Measurements from ENCODE around the gene MRPS14. TPM values are rescaled to one million over a fixed set of nuclear protein-coding genes. Genes with fewer than 3 reads are reported as not detected.
"Not testable (repeated sequence)": the region's sequence is repeated elsewhere in the genome, so short reads cannot be mapped to it uniquely, and the experiment has no call there.

MRPS14 gene
- total and polyA plus RNA-seq, 2 experiments from 2014 or later = 26.5 to 65.8 TPM

DNA sequence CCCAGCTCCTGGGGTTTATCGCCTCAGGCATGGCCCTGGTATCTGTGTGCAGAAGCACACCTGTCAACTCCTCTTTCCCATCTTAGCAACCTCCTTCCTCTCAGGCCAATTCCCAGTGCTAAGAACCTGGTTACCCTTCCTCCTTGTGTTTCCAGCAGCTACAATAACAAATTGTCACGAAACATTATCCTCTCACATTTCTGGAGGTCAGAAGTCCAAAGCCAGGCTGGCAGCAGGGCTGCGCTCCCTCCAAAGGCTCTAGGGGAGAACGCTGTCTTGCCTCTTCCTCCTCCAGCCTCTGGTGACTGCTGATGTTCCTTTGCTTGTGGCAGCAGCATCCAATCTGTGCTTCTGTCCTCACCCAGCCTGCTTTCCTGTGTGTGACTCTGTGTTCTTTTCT lies 10.7 kb upstream of the MRPS14 start:
- no peak overlapping the region for H3K4me2 ChIP-seq
- no peaks in the 10 kb centered on the region for H3K9me3 ChIP-seq (ENCODE audit: low read depth)
- H2AFZ ChIP-seq = no peak overlapping the region
- H4K20me1 ChIP-seq (ENCODE audit: insufficient read depth, poor library complexity, severe bottlenecking) = no peaks in the 10 kb centered on the region
- no peak overlapping the region for H3K4me3 ChIP-seq
- no peaks in the 10 kb centered on the region for H3K79me2 ChIP-seq
- H3K9me2 ChIP-seq (replicated peaks; ENCODE audit: insufficient read depth) = no peaks in the 10 kb centered on the region
- H3K4me1 ChIP-seq (ENCODE audit: insufficient read depth) = peaks cover 3% of the 10 kb centered on the region
- no peak overlapping the region for H3K27ac ChIP-seq
- H3K27me3 ChIP-seq = no peaks in the 10 kb centered on the region
- TF ChIP-seq EZH2phosphoT487 (IDR thresholded peaks at IDR 0.05; ENCODE audit: low read depth, severe bottlenecking, unreplicated experiment) = no peak
- TF ChIP-seq EZH2 (IDR thresholded peaks at IDR 0.05; ENCODE audit: borderline replicate concordance) = no peak
- DNase-seq (ENCODE audit: low spot score) = no peak
- H3K36me3 ChIP-seq (replicated peaks; ENCODE audit: insufficient read depth, low read depth) = no peaks in the 10 kb centered on the region
- 84% methylated on average over 4 of the region's 4 CpGs for WGBS (ENCODE audit: low lambda C conversion rate, missing lambda C conversion rate)

DNA sequence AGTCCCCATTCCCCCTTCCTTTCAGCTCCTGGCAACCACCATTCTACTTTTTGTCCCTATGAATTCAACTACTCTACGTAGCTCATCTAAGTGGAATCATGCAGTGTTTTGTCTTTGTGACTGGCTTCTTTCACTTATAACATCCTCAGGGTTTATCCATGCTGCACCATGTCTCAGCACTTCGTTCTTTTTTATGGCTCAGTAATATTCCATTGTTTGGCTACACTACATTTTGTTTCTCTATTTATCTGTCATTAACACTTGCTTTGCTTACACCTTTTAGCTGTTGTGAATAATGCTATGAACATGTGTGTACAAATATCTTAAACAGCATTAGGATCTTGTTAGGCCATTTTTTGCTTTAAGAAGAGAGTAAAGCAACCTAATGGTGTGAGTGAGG lies 1.5 kb upstream of the MRPS14 start:
- Histone ChIP-seq H3K27me3 (no peaks in the 10 kb centered on the region), H3K4me2 (no peak overlapping the region), H2AFZ (no peak overlapping the region), H3K79me2 (peaks cover 29% of the 10 kb centered on the region), H3K4me3 (no peak overlapping the region), H3K36me3 (replicated peaks; ENCODE audit: insufficient read depth, low read depth) (no peaks in the 10 kb centered on the region), H3K4me1 (ENCODE audit: insufficient read depth) (no peaks in the 10 kb centered on the region), H3K9me3 (ENCODE audit: low read depth) (no peaks in the 10 kb centered on the region), H3K9me2 (replicated peaks; ENCODE audit: insufficient read depth) (no peaks in the 10 kb centered on the region), H3K27ac (no peak overlapping the region), H4K20me1 (ENCODE audit: insufficient read depth, poor library complexity, severe bottlenecking) (no peaks in the 10 kb centered on the region)
- WGBS (ENCODE audit: low lambda C conversion rate, missing lambda C conversion rate) = 95% methylated on average over 2 of the region's 2 CpGs
- DNase-seq (ENCODE audit: low spot score) = no peak
- no peak for TF ChIP-seq EZH2 (IDR thresholded peaks at IDR 0.05; ENCODE audit: borderline replicate concordance)
- TF ChIP-seq, protein P1, sequence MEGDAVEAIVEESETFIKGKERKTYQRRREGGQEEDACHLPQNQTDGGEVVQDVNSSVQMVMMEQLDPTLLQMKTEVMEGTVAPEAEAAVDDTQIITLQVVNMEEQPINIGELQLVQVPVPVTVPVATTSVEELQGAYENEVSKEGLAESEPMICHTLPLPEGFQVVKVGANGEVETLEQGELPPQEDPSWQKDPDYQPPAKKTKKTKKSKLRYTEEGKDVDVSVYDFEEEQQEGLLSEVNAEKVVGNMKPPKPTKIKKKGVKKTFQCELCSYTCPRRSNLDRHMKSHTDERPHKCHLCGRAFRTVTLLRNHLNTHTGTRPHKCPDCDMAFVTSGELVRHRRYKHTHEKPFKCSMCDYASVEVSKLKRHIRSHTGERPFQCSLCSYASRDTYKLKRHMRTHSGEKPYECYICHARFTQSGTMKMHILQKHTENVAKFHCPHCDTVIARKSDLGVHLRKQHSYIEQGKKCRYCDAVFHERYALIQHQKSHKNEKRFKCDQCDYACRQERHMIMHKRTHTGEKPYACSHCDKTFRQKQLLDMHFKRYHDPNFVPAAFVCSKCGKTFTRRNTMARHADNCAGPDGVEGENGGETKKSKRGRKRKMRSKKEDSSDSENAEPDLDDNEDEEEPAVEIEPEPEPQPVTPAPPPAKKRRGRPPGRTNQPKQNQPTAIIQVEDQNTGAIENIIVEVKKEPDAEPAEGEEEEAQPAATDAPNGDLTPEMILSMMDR (IDR thresholded peaks at IDR 0.05; ENCODE audit: poor library complexity) = no peak
- TF ChIP-seq EZH2phosphoT487 (IDR thresholded peaks at IDR 0.05; ENCODE audit: low read depth, severe bottlenecking, unreplicated experiment) = no peak

DNA sequence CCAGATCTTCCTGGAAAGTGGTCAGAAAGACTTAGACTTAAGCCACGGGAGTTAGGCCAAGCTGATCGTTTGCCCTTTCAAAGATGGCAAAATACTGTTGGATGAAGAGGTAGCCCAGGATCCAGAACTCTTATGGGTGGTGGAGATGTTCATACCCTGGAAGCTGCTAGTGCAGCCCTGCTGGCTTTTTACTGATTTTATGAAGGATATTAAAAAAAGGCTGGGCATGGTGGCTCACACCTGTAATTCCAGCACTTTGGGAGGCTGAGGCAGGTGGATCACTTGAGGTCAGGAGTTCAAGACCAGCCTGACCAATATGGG lies 657 bp upstream of the MRPS14 start:
- peaks cover 32% of the 10 kb centered on the region for H3K79me2 ChIP-seq
- H3K4me3 ChIP-seq = peak overlapping the region; percentile 38
- H4K20me1 ChIP-seq (ENCODE audit: insufficient read depth, poor library complexity, severe bottlenecking); H3K9me2 ChIP-seq (replicated peaks; ENCODE audit: insufficient read depth); H3K4me1 ChIP-seq (ENCODE audit: insufficient read depth); H3K36me3 ChIP-seq (replicated peaks; ENCODE audit: insufficient read depth, low read depth); H3K9me3 ChIP-seq (ENCODE audit: low read depth); DNase-seq (ENCODE audit: low spot score); H3K27me3 ChIP-seq: not testable (repeated sequence)
- H3K4me2 ChIP-seq = peak overlapping the region; percentile 72
- H2AFZ ChIP-seq = peak overlapping the region; percentile 97
- peak overlapping the region; percentile 90 for H3K27ac ChIP-seq
- WGBS (ENCODE audit: low lambda C conversion rate, missing lambda C conversion rate) = 96% methylated on average over 2 of the region's 2 CpGs

DNA sequence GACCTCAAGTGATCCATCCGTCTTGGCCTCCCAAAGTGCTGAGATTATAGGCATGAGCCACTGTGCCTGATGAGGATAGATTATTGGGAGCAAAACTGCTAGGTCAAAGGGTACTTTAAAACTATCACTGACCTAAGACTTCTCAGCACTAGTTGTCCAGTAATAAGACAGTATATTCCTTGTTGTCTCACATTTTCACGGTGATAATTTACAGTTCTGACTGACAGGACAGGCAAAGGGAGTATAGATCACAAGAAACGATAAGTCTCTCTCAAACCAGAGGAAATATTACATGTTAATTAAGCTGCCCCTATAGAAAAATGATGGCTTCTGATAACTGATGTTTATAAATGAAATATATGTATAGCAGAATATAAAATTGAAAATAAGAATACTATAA lies 3.7 kb downstream of the MRPS14 start:
- no peak for DNase-seq (ENCODE audit: low spot score)
- no peaks in the 10 kb centered on the region for H3K9me2 ChIP-seq (replicated peaks; ENCODE audit: insufficient read depth)
- no peaks in the 10 kb centered on the region for H4K20me1 ChIP-seq (ENCODE audit: insufficient read depth, poor library complexity, severe bottlenecking)
- no peak overlapping the region for H2AFZ ChIP-seq
- H3K4me3 ChIP-seq = no peak overlapping the region
- 90% methylated on average over 3 of the region's 3 CpGs for WGBS (ENCODE audit: low lambda C conversion rate, missing lambda C conversion rate)
- H3K79me2 ChIP-seq = peaks cover 35% of the 10 kb centered on the region
- H3K27ac ChIP-seq = no peak overlapping the region
- H3K4me2 ChIP-seq = no peak overlapping the region
- H3K9me3 ChIP-seq (ENCODE audit: low read depth) = no peaks in the 10 kb centered on the region
- H3K27me3 ChIP-seq = no peaks in the 10 kb centered on the region
- no peaks in the 10 kb centered on the region for H3K4me1 ChIP-seq (ENCODE audit: insufficient read depth)
- TF ChIP-seq EZH2 (IDR thresholded peaks at IDR 0.05; ENCODE audit: borderline replicate concordance) (no peak), EZH2phosphoT487 (IDR thresholded peaks at IDR 0.05; ENCODE audit: low read depth, severe bottlenecking, unreplicated experiment) (no peak)
- no peaks in the 10 kb centered on the region for H3K36me3 ChIP-seq (replicated peaks; ENCODE audit: insufficient read depth, low read depth)

DNA sequence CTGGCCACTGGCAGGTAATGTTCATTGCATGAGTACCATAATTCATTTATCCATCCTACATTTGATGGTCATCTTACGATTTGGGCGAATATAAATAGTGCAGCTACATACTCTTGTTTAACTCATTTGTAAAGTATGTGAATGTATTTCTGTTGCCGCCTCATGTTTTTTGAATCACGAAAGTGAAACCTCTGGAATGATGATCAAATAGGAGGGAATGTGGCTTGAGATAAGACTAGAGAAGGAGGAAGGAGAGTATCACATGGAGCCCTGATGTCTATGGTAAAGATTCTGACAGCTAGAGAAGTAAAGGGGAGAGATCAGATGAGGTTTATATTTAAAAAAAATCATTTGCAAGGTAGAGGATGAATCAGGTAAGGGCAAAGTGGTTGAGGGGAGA lies 8.0 kb downstream of the MRPS14 start:
- no peak for TF ChIP-seq EZH2phosphoT487 (IDR thresholded peaks at IDR 0.05; ENCODE audit: low read depth, severe bottlenecking, unreplicated experiment)
- TF ChIP-seq, protein P1 (IDR thresholded peaks at IDR 0.05; ENCODE audit: poor library complexity) = no peak
- TF ChIP-seq EZH2 (IDR thresholded peaks at IDR 0.05; ENCODE audit: borderline replicate concordance) = no peak
- peaks cover 6% of the 10 kb centered on the region for H3K36me3 ChIP-seq (replicated peaks; ENCODE audit: insufficient read depth, low read depth)
- H3K9me3 ChIP-seq (ENCODE audit: low read depth) = no peaks in the 10 kb centered on the region
- 89% methylated on average over 4 of the region's 4 CpGs for WGBS (ENCODE audit: low lambda C conversion rate, missing lambda C conversion rate)
- no peak overlapping the region for H3K27ac ChIP-seq
- no peaks in the 10 kb centered on the region for H3K27me3 ChIP-seq
- H3K4me3 ChIP-seq = no peak overlapping the region
- no peak overlapping the region for H2AFZ ChIP-seq
- no peaks in the 10 kb centered on the region for H3K9me2 ChIP-seq (replicated peaks; ENCODE audit: insufficient read depth)
- DNase-seq (ENCODE audit: low spot score) = no peak
- peaks cover 9% of the 10 kb centered on the region for H3K79me2 ChIP-seq
- H3K4me1 ChIP-seq (ENCODE audit: insufficient read depth) = no peaks in the 10 kb centered on the region
- H4K20me1 ChIP-seq (ENCODE audit: insufficient read depth, poor library complexity, severe bottlenecking) = no peaks in the 10 kb centered on the region
- peak overlapping the region; percentile 49 for H3K4me2 ChIP-seq
